ENCODE results near the gene RUFY3.
"Not testable (repeated sequence)": the region's sequence is repeated elsewhere in the genome, so short reads cannot be mapped to it uniquely, and the experiment has no call there.

RUFY3 gene

GRCh38 chr4:70694633-70695032, 27.1 kb upstream of the RUFY3 start:
- not testable (repeated sequence) for H3K4ac ChIP-seq (ENCODE audit: low read length); H3K9ac ChIP-seq (ENCODE audit: low read depth, low read length, poor library complexity); H3K4me3 ChIP-seq (ENCODE audit: low read length in 2 of 2); H3K4me2 ChIP-seq (ENCODE audit: insufficient read depth, low read length, poor library complexity, severe bottlenecking); H2BK15ac ChIP-seq (ENCODE audit: low read length); H4K8ac ChIP-seq (ENCODE audit: low read depth, low read length); H3K27me3 ChIP-seq (ENCODE audit: control insufficient read depth in 3 of 3, insufficient read depth in 3 of 3, low read depth in 1 of 3, low read length in 3 of 3); H3K14ac ChIP-seq (ENCODE audit: low read length); H3K23ac ChIP-seq (ENCODE audit: low read depth, low read length, poor library complexity); H3K79me1 ChIP-seq (ENCODE audit: low read depth, low read length); H3K4me1 ChIP-seq (ENCODE audit: control insufficient read depth in 2 of 2, insufficient read depth in 1 of 2, low read depth in 1 of 2, low read length in 2 of 2); H2BK12ac ChIP-seq (ENCODE audit: low read length); H3K9me3 ChIP-seq (replicated peaks in 1 of 2; ENCODE audit: control insufficient read depth in 2 of 2, insufficient read depth in 1 of 2, low read depth in 1 of 2, low read length in 2 of 2); DNase-seq (ENCODE audit: low spot score); H3K18ac ChIP-seq (ENCODE audit: low read length); H3K27ac ChIP-seq (replicated peaks; ENCODE audit: low read length); H2AK5ac ChIP-seq (ENCODE audit: low read depth, low read length); H2BK120ac ChIP-seq (ENCODE audit: low read depth, low read length); H4K91ac ChIP-seq (ENCODE audit: low read depth, low read length, poor library complexity); H2BK5ac ChIP-seq (ENCODE audit: low read length); H2AFZ ChIP-seq (ENCODE audit: low read length)
- WGBS, 2 donors (ENCODE audit: extremely low coverage in 2 of 2, insufficient read length in 2 of 2, insufficient replicate concordance in 1 of 2) = no CpG with 5 or more reads among the region's 7 CpGs
- H3K36me3 ChIP-seq (replicated peaks in 1 of 2; ENCODE audit: control insufficient read depth in 2 of 2, insufficient read depth in 2 of 2, low read length in 2 of 2) = peaks cover 4 to 39% of the 10 kb centered on the region in 2 donors

- H3K27me3 ChIP-seq (ENCODE audit: control insufficient read depth in 3 of 3, insufficient read depth in 3 of 3, low read depth in 1 of 3, low read length in 3 of 3); H2BK15ac ChIP-seq (ENCODE audit: low read length); H4K8ac ChIP-seq (ENCODE audit: low read depth, low read length); H3K18ac ChIP-seq (ENCODE audit: low read length); H3K4me3 ChIP-seq (ENCODE audit: low read length in 2 of 2); H2AFZ ChIP-seq (ENCODE audit: low read length); H3K4me1 ChIP-seq (ENCODE audit: control insufficient read depth in 2 of 2, insufficient read depth in 1 of 2, low read depth in 1 of 2, low read length in 2 of 2); H3K36me3 ChIP-seq (replicated peaks in 1 of 2; ENCODE audit: control insufficient read depth in 2 of 2, insufficient read depth in 2 of 2, low read length in 2 of 2); H3K4ac ChIP-seq (ENCODE audit: low read length); H2BK120ac ChIP-seq (ENCODE audit: low read depth, low read length); H3K4me2 ChIP-seq (ENCODE audit: insufficient read depth, low read length, poor library complexity, severe bottlenecking); H2AK5ac ChIP-seq (ENCODE audit: low read depth, low read length); H3K9ac ChIP-seq (ENCODE audit: low read depth, low read length, poor library complexity); H2BK5ac ChIP-seq (ENCODE audit: low read length); H2BK12ac ChIP-seq (ENCODE audit: low read length); DNase-seq (ENCODE audit: low spot score); H3K14ac ChIP-seq (ENCODE audit: low read length); H3K27ac ChIP-seq (replicated peaks; ENCODE audit: low read length); H3K9me3 ChIP-seq (replicated peaks in 1 of 2; ENCODE audit: control insufficient read depth in 2 of 2, insufficient read depth in 1 of 2, low read depth in 1 of 2, low read length in 2 of 2); H3K79me1 ChIP-seq (ENCODE audit: low read depth, low read length); H4K91ac ChIP-seq (ENCODE audit: low read depth, low read length, poor library complexity); H3K23ac ChIP-seq (ENCODE audit: low read depth, low read length, poor library complexity): not testable (repeated sequence)
- no CpG with 5 or more reads among the region's 8 CpGs for WGBS, 2 donors (ENCODE audit: extremely low coverage in 2 of 2, insufficient read length in 2 of 2, insufficient replicate concordance in 1 of 2)
Observed at GRCh38 chr4:70698435-70698834, 23.3 kb upstream of the RUFY3 start.

- Histone ChIP-seq H4K91ac (ENCODE audit: low read depth, low read length, poor library complexity) (no peak overlapping the region), H3K36me3 (replicated peaks in 1 of 2; ENCODE audit: control insufficient read depth in 2 of 2, insufficient read depth in 2 of 2, low read length in 2 of 2) (no peaks in the 10 kb centered on the region), H3K4me1 (ENCODE audit: control insufficient read depth in 2 of 2, insufficient read depth in 1 of 2, low read depth in 1 of 2, low read length in 2 of 2) (no peaks in the 10 kb centered on the region), H3K23ac (ENCODE audit: low read depth, low read length, poor library complexity) (no peak overlapping the region), H2BK12ac (ENCODE audit: low read length) (no peak overlapping the region), H3K9ac (ENCODE audit: low read depth, low read length, poor library complexity) (no peak overlapping the region), H3K18ac (ENCODE audit: low read length) (no peak overlapping the region), H3K9me3 (replicated peaks in 1 of 2; ENCODE audit: control insufficient read depth in 2 of 2, insufficient read depth in 1 of 2, low read depth in 1 of 2, low read length in 2 of 2) (no peaks in the 10 kb centered on the region), H2BK120ac (ENCODE audit: low read depth, low read length) (no peak overlapping the region), H3K4me3 (ENCODE audit: low read length in 2 of 2) (no peak overlapping the region), H2BK15ac (ENCODE audit: low read length) (no peak overlapping the region), H3K4ac (ENCODE audit: low read length) (no peak overlapping the region), H3K79me1 (ENCODE audit: low read depth, low read length) (no peaks in the 10 kb centered on the region), H3K27me3 (ENCODE audit: control insufficient read depth in 3 of 3, insufficient read depth in 3 of 3, low read depth in 1 of 3, low read length in 3 of 3) (no peaks in the 10 kb centered on the region), H2BK5ac (ENCODE audit: low read length) (no peak overlapping the region), H3K4me2 (ENCODE audit: insufficient read depth, low read length, poor library complexity, severe bottlenecking) (no peak overlapping the region), H2AFZ (ENCODE audit: low read length) (no peak overlapping the region), H2AK5ac (ENCODE audit: low read depth, low read length) (no peak overlapping the region), H3K27ac (replicated peaks; ENCODE audit: low read length) (no peak overlapping the region), H3K14ac (ENCODE audit: low read length) (no peak overlapping the region), H4K8ac (ENCODE audit: low read depth, low read length) (no peak overlapping the region)
- no CpG with 5 or more reads among the region's 5 CpGs for WGBS, 2 donors (ENCODE audit: extremely low coverage in 2 of 2, insufficient read length in 2 of 2, insufficient replicate concordance in 1 of 2)
- no peak for DNase-seq (ENCODE audit: low spot score)
Observed at GRCh38 chr4:70700712-70701111, 21.1 kb upstream of the RUFY3 start.

GRCh38 chr4:70701271-70701670, 20.5 kb upstream of the RUFY3 start:
- Histone ChIP-seq H3K9ac (ENCODE audit: low read depth, low read length, poor library complexity) (no peak overlapping the region), H2BK15ac (ENCODE audit: low read length) (no peak overlapping the region), H2BK12ac (ENCODE audit: low read length) (no peak overlapping the region)

More at GRCh38 chr4:70701271-70701670, 20.5 kb upstream of the RUFY3 start:
- no peak overlapping the region for H3K4ac ChIP-seq (ENCODE audit: low read length)
- no peak overlapping the region for H3K4me3 ChIP-seq (ENCODE audit: low read length in 2 of 2)
- no peak overlapping the region for H4K8ac ChIP-seq (ENCODE audit: low read depth, low read length)
- H2AFZ ChIP-seq (ENCODE audit: low read length) = no peak overlapping the region
- no peak overlapping the region for H3K14ac ChIP-seq (ENCODE audit: low read length)
- H3K23ac ChIP-seq (ENCODE audit: low read depth, low read length, poor library complexity) = no peak overlapping the region
- H4K91ac ChIP-seq (ENCODE audit: low read depth, low read length, poor library complexity) = no peak overlapping the region
- H3K9me3 ChIP-seq (replicated peaks in 1 of 2; ENCODE audit: control insufficient read depth in 2 of 2, insufficient read depth in 1 of 2, low read depth in 1 of 2, low read length in 2 of 2) = no peaks in the 10 kb centered on the region
- H2BK120ac ChIP-seq (ENCODE audit: low read depth, low read length) = no peak overlapping the region
- no peaks in the 10 kb centered on the region for H3K36me3 ChIP-seq (replicated peaks in 1 of 2; ENCODE audit: control insufficient read depth in 2 of 2, insufficient read depth in 2 of 2, low read length in 2 of 2)
- no peak overlapping the region for H2AK5ac ChIP-seq (ENCODE audit: low read depth, low read length)
- no peak for DNase-seq (ENCODE audit: low spot score)
- no peak overlapping the region for H3K27ac ChIP-seq (replicated peaks; ENCODE audit: low read length)
- WGBS, 2 donors (ENCODE audit: extremely low coverage in 2 of 2, insufficient read length in 2 of 2, insufficient replicate concordance in 1 of 2) = no CpG with 5 or more reads among the region's 1 CpG
- H2BK5ac ChIP-seq (ENCODE audit: low read length) = no peak overlapping the region
- no peaks in the 10 kb centered on the region for H3K27me3 ChIP-seq (ENCODE audit: control insufficient read depth in 3 of 3, insufficient read depth in 3 of 3, low read depth in 1 of 3, low read length in 3 of 3)
- H3K79me1 ChIP-seq (ENCODE audit: low read depth, low read length) = no peaks in the 10 kb centered on the region
- peaks cover 0 to under 1% of the 10 kb centered on the region in 2 donors for H3K4me1 ChIP-seq (ENCODE audit: control insufficient read depth in 2 of 2, insufficient read depth in 1 of 2, low read depth in 1 of 2, low read length in 2 of 2)
- H3K4me2 ChIP-seq (ENCODE audit: insufficient read depth, low read length, poor library complexity, severe bottlenecking) = no peak overlapping the region
- no peak overlapping the region for H3K18ac ChIP-seq (ENCODE audit: low read length)

All from neuronal stem cell (in vitro differentiated cells).